ENCODE measurements around the gene FIGN. TPM values are rescaled to one million over a fixed set of nuclear protein-coding genes. Genes with fewer than 3 reads are reported as not detected.

Gene FIGN
- total RNA-seq, 1 donor from 2014 or later: not detected

DNA sequence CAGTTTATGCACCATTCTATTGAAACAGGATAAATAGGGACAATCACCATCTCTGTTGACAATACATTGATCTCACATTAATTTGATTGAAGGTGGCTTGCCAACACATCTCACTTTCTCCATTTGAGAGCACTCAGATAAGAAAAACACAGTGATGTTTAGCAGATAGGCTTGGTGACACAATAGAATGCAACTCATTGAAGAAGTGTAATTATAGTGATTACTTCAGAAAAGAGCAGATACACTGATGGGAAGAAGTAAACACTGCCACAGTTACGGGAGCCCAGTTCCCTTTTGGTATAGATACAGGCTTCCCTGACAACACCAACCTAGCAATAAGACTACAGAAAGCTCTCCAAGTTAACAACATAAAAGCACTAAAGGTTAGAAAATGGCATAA lies 89.1 kb downstream of the FIGN start:
- no peaks in the 10 kb centered on the region for H3K36me3 Mint-ChIP-seq (ENCODE audit: low read depth)

DNA sequence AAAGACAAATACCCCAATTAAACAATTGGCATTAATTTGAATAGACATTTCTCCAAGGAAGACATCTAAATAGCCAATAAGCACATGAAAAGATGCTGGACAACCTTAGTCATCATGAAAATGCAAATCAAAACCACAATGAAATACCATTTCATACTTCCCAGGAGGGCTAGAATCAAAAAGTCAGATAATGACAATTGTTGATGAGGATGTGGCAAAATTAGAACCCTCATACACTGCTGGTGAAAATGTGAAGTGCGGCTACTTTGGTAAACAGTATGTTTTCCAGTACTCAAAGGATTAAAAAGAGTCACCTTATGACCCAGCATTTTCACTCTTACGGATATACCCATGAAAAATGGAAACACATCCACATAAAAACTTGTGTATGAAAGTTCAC lies 91.6 kb downstream of the FIGN start:
- H3K36me3 Mint-ChIP-seq (ENCODE audit: low read depth): no peaks in the 10 kb centered on the region
- ChIA-PET POLR2A (no interaction called here), CTCF (no interaction called here)
- DNase-seq (no peak), ATAC-seq (ENCODE audit: low read depth) (no peak)
- no peak overlapping the region for H3K27ac Mint-ChIP-seq
- H3K4me1 Mint-ChIP-seq: no peaks in the 10 kb centered on the region
- intact Hi-C loops (cut with micrococcal nuclease): no loop called here
- no peaks in the 10 kb centered on the region for H3K9me3 Mint-ChIP-seq
- H3K27me3 Mint-ChIP-seq: no peaks in the 10 kb centered on the region
- no peak overlapping the region for H3K4me3 Mint-ChIP-seq
- TF ChIP-seq, protein P1, sequence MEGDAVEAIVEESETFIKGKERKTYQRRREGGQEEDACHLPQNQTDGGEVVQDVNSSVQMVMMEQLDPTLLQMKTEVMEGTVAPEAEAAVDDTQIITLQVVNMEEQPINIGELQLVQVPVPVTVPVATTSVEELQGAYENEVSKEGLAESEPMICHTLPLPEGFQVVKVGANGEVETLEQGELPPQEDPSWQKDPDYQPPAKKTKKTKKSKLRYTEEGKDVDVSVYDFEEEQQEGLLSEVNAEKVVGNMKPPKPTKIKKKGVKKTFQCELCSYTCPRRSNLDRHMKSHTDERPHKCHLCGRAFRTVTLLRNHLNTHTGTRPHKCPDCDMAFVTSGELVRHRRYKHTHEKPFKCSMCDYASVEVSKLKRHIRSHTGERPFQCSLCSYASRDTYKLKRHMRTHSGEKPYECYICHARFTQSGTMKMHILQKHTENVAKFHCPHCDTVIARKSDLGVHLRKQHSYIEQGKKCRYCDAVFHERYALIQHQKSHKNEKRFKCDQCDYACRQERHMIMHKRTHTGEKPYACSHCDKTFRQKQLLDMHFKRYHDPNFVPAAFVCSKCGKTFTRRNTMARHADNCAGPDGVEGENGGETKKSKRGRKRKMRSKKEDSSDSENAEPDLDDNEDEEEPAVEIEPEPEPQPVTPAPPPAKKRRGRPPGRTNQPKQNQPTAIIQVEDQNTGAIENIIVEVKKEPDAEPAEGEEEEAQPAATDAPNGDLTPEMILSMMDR (IDR thresholded peaks at IDR 0.05): no peak

More for the DNA sequence above, 89.1 kb downstream of the FIGN start:
- ChIA-PET POLR2A (no interaction called here), CTCF (no interaction called here)
- Mint-ChIP-seq H3K4me3 (no peak overlapping the region), H3K27ac (no peak overlapping the region), H3K27me3 (no peaks in the 10 kb centered on the region), H3K9me3 (no peaks in the 10 kb centered on the region), H3K4me1 (no peaks in the 10 kb centered on the region)
- TF ChIP-seq, protein P1 (IDR thresholded peaks at IDR 0.05): no peak
- ATAC-seq (ENCODE audit: low read depth) (no peak), DNase-seq (no peak)
- intact Hi-C loops (cut with micrococcal nuclease): no loop called here

DNA sequence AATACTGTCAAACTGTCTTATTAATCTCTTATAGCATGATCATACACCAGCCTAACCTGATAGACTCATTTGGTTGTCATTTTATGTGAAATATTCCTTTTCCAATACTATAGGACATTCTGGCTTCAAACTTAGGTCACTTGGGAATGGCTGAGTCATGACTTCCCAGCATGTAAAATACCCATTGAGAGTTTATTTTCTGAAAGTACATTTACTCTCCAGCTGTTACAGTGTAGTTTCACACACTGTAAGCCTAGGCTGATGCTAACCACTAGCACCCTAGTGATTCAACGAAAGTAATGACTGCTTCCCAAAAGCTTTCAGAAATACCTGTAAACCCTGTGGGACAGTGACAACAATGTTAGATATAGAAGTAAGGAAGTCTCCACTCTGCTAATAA lies 93.8 kb downstream of the FIGN start:
- CTCF ChIA-PET: no interaction called here
- TF ChIP-seq, protein P1 (IDR thresholded peaks at IDR 0.05): no peak
- intact Hi-C loops (cut with micrococcal nuclease): no loop called here
- Mint-ChIP-seq H3K27ac (no peak overlapping the region), H3K36me3 (ENCODE audit: low read depth) (no peaks in the 10 kb centered on the region), H3K27me3 (peaks cover 2% of the 10 kb centered on the region), H3K4me1 (no peaks in the 10 kb centered on the region), H3K9me3 (no peaks in the 10 kb centered on the region), H3K4me3 (no peak overlapping the region)
- ATAC-seq (ENCODE audit: low read depth) (no peak), DNase-seq (no peak)
- POLR2A ChIA-PET: no interaction called here

DNA sequence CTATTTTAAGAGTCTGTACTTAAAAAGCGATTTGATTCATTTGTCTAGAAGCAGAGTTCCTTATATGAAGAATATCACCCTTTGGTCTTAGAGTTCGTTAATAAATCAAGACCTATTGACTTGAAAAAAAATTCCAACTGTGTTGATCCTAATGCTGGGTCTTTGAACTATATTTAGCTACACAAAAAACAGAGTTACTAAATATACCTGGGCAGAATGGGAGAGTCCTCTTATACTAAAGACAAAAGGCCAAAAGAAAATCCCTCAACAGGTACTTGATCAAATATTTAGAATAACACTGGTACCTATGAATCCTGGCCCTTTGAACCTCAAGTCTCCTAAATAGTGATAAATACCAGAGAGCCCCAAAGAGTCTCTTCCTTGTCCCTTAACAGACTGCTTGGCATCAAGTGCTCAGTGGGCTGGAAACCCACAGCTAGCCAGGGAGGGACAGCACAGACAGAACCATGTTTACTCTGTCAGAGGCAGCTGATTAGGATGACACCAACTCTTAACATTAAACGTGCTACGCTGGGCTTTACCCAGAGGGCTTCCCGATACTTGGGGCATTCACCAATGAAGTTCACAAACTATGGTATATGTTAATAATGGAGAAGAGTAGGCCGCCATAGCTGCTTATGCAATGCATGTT lies 95.1 kb downstream of the FIGN start:
- Mint-ChIP-seq H3K36me3 (ENCODE audit: low read depth) (no peaks in the 10 kb centered on the region), H3K4me3 (no peak overlapping the region), H3K27me3 (peaks cover 5% of the 10 kb centered on the region), H3K27ac (no peak overlapping the region), H3K4me1 (no peaks in the 10 kb centered on the region), H3K9me3 (no peaks in the 10 kb centered on the region)
- ChIA-PET CTCF (no interaction called here), POLR2A (no interaction called here)
- intact Hi-C loops (cut with micrococcal nuclease): no loop called here
- DNase-seq: no peak
- no peak for ATAC-seq (ENCODE audit: low read depth)
- TF ChIP-seq, protein P1 (IDR thresholded peaks at IDR 0.05): no peak

DNA sequence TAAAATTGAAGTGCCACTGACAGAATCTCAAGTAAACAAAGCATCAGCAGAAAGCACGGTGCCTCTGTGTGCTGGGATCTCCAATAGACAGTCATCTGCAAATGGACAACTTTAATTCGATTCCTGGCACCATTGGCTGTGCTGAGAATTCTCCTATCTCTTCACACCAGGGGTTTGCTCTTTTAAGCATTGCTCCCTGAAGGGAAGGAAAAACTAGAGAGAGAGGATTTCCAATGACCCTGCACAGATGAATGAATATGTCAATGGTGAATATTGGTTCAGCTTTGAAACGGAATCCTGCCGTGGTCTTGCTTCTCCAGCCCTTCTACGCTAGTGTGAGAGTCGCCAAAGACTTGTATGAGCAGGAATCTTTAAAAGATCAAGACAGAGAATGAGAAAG lies 97.9 kb downstream of the FIGN start:
- Mint-ChIP-seq H3K4me1 (no peaks in the 10 kb centered on the region), H3K36me3 (ENCODE audit: low read depth) (no peaks in the 10 kb centered on the region), H3K9me3 (no peaks in the 10 kb centered on the region), H3K27ac (no peak overlapping the region), H3K27me3 (peaks cover 5% of the 10 kb centered on the region), H3K4me3 (no peak overlapping the region)
- DNase-seq: no peak
- POLR2A ChIA-PET: no interaction called here
- TF ChIP-seq, protein P1 (IDR thresholded peaks at IDR 0.05): no peak
- no peak for ATAC-seq (ENCODE audit: low read depth)
- CTCF ChIA-PET: no interaction called here
- intact Hi-C loops (cut with micrococcal nuclease): no loop called here

Data from activated B cell treated with CpG ODN at 0.5 μM for 24 hours (primary cell).